Forelimb muscle (tissue), 1 donor: Measurements from ENCODE around the gene NFE2L3. TPM values are rescaled to one million over a fixed set of nuclear protein-coding genes. Genes with fewer than 3 reads are reported as not detected.
"Not testable (repeated sequence)": the region's sequence is repeated elsewhere in the genome, so short reads cannot be mapped to it uniquely, and the experiment has no call there.

ENCODE experiments used
- DNase-seq: peaks from one replicate; pipeline ENCODE4 v3.0.0-alpha.2; 2013; ENCODE audit warnings: low read depth
- polyA plus RNA-seq: library from polyadenylated mRNA; unstranded; fragments of 120-200 nt; gene quantifications from one replicate; pipeline ENCODE4 v1.2.1, GENCODE V29; 2013; ENCODE audit not compliant: insufficient read length

Gene NFE2L3
- polyA plus RNA-seq, 1 donor, result 5.3 TPM

- not testable (repeated sequence) for DNase-seq
Observed at GRCh38 chr7:26147646-26148306, 4.2 kb upstream of the NFE2L3 start.

GRCh38 chr7:26148307-26148700, 3.7 kb upstream of the NFE2L3 start:
- DNase-seq, result not testable (repeated sequence)

GRCh38 chr7:26149391-26149977, 2.5 kb upstream of the NFE2L3 start:
- no peak for DNase-seq

GRCh38 chr7:26151096-26151495, 902 bp upstream of the NFE2L3 start:
- no peak for DNase-seq

- no peak for DNase-seq
Observed at GRCh38 chr7:26151650-26151952, 397 bp upstream of the NFE2L3 start.

- DNase-seq, result not testable (repeated sequence)
Observed at GRCh38 chr7:26152782-26153240, 813 bp downstream of the NFE2L3 start.

GRCh38 chr7:26153241-26153822, 1.3 kb downstream of the NFE2L3 start:
- DNase-seq, result no peak

GRCh38 chr7:26153823-26154783, 2.1 kb downstream of the NFE2L3 start:
- no peak for DNase-seq

- DNase-seq, result no peak
Observed at GRCh38 chr7:26155531-26156375, 3.8 kb downstream of the NFE2L3 start.

GRCh38 chr7:26156451-26157420, 4.7 kb downstream of the NFE2L3 start:
- no peak for DNase-seq

GRCh38 chr7:26157520-26158105, 5.6 kb downstream of the NFE2L3 start:
- DNase-seq, result no peak

- DNase-seq, result no peak
Observed at GRCh38 chr7:26159243-26159642, 7.2 kb downstream of the NFE2L3 start.

GRCh38 chr7:26160896-26161295, 8.9 kb downstream of the NFE2L3 start:
- no peak for DNase-seq

- DNase-seq, result no peak
Observed at GRCh38 chr7:26162431-26162830, 10.4 kb downstream of the NFE2L3 start.

GRCh38 chr7:26163804-26164203, 11.8 kb downstream of the NFE2L3 start:
- DNase-seq, result not testable (repeated sequence)

GRCh38 chr7:26165950-26166683, 14.1 kb downstream of the NFE2L3 start:
- DNase-seq, result no peak

- no peak for DNase-seq
Observed at GRCh38 chr7:26166684-26167266, 14.8 kb downstream of the NFE2L3 start.

GRCh38 chr7:26167303-26167934, 15.4 kb downstream of the NFE2L3 start:
- no peak for DNase-seq
